ENCODE measurements around the gene LBHD2.

- TF ChIP-seq POLR2AphosphoS5 (IDR thresholded peaks at IDR 0.05; ENCODE audit: insufficient read depth in 1 of 2, low read depth in 1 of 2) (peak in 1 of 2 donors; percentile 29), POLR2A (IDR thresholded peaks at IDR 0.05) (no peak), CTCF (IDR thresholded peaks at IDR 0.05) (no peak)
Measured at GRCh38 chr14:103066399-103066798, 17.6 kb upstream of the LBHD2 start.

Data from vagina (tissue), 2 donors.